Transverse colon (tissue), 3 donors: ENCODE data around the gene CCDC102B.

Experiments used
- EP300 ChIP-seq: sonication (generic); formaldehyde crosslinking; IDR thresholded peaks from one replicate; pipeline ENCODE4 v1.6.1; 2017; ENCODE audit warnings: antibody characterized with exemption, low read depth
- POLR2A ChIP-seq: fragments of 450-650 bp; IDR thresholded peaks from one replicate; pipeline ENCODE4 v1.6.1; 2016; ENCODE audit warnings: antibody characterized with exemption, mild to moderate bottlenecking, moderate library complexity
- POLR2AphosphoS5 ChIP-seq, 3 donors: sonication (generic); formaldehyde crosslinking; IDR thresholded peaks; one replicate each; pipeline ENCODE4 v1.6.1; 2016; ENCODE audit warnings: antibody characterized with exemption in 3 of 3

- TF ChIP-seq POLR2A = no peak
- no peak for TF ChIP-seq EP300
- no peak for TF ChIP-seq POLR2AphosphoS5 (IDR thresholded peaks at IDR 0.05)
Observed at GRCh38 chr18:68965817-68966216, 167.9 kb downstream of the CCDC102B start.
